SK-N-SH (cell line): ENCODE measurements around the gene PKP1. TPM values are rescaled to one million over a fixed set of nuclear protein-coding genes. Genes with fewer than 3 reads are reported as not detected.

Source experiments
- CTCF ChIP-seq: fragments of 200-600 bp; sonication (generic); IDR thresholded peaks from 2 replicates; pipeline ENCODE4 v1.6.1; 2017; ENCODE audit warnings: antibody characterized with exemption, mild to moderate bottlenecking, moderate library complexity
- ELF1 ChIP-seq: IDR thresholded peaks from 2 replicates; pipeline ENCODE4 v1.4.0; 2012
- EP300 ChIP-seq, 2 experiments: IDR thresholded peaks; 2 replicates each; pipeline versions ENCODE4 v1.4.0 to v1.6.1; 2012; ENCODE audit warnings: borderline replicate concordance in 1 of 2, low read depth in 1 of 2, low read length in 1 of 2
- EZH2phosphoT487 ChIP-seq: fragments of 200-600 bp; sonication (generic); IDR thresholded peaks from 2 replicates; pipeline ENCODE4 v1.6.1; 2017; ENCODE audit warnings: low read depth, mixed run types, mild to moderate bottlenecking, antibody characterized with exemption, moderate library complexity, borderline replicate concordance
- FOXM1 ChIP-seq: IDR thresholded peaks from 2 replicates; pipeline ENCODE4 v1.4.0; 2012; ENCODE audit warnings: low read depth, mild to moderate bottlenecking
- GABPA ChIP-seq: IDR thresholded peaks from 2 replicates; pipeline ENCODE4 v1.4.0; 2012; ENCODE audit warnings: low read depth, mild to moderate bottlenecking
- GATA2 ChIP-seq: sonication (generic); formaldehyde crosslinking; IDR thresholded peaks from 2 replicates; pipeline ENCODE4 v1.5.0; 2020; ENCODE audit warnings: mild to moderate bottlenecking, missing genetic modification reagents
- JUND ChIP-seq: IDR thresholded peaks from 2 replicates; pipeline ENCODE4 v1.4.0; 2012
- MAX ChIP-seq: IDR thresholded peaks from 2 replicates; pipeline ENCODE4 v1.4.0; 2012; ENCODE audit warnings: low read depth
- MEF2A ChIP-seq: IDR thresholded peaks from 2 replicates; pipeline ENCODE4 v1.4.0; 2012; ENCODE audit warnings: low read depth, borderline replicate concordance
- NFIC ChIP-seq: IDR thresholded peaks from 2 replicates; pipeline ENCODE4 v1.4.0; 2012; ENCODE audit warnings: borderline replicate concordance
- RAD21 ChIP-seq: IDR thresholded peaks from 2 replicates; pipeline ENCODE4 v1.6.1; 2012; ENCODE audit warnings: mild to moderate bottlenecking, low read length
- RCOR1 ChIP-seq: fragments of 150-350 bp; IDR thresholded peaks from 2 replicates; pipeline ENCODE4 v1.6.1; 2017; ENCODE audit warnings: antibody characterized with exemption, low read length
- REST ChIP-seq: IDR thresholded peaks from 2 replicates; pipeline ENCODE4 v1.6.1; 2012; ENCODE audit warnings: mild to moderate bottlenecking, low read depth, low read length, moderate library complexity
- SMC3 ChIP-seq: IDR thresholded peaks from 2 replicates; pipeline ENCODE4 v1.6.1; 2012; ENCODE audit warnings: low read depth, low read length, improper control_type of control experiment
- TAF1 ChIP-seq: IDR thresholded peaks from 2 replicates; pipeline ENCODE4 v1.6.1; 2012; ENCODE audit warnings: low read depth, mild to moderate bottlenecking, low read length, moderate library complexity, borderline replicate concordance
- TCF12 ChIP-seq: IDR thresholded peaks from 2 replicates; pipeline ENCODE4 v1.4.0; 2012
- YY1 ChIP-seq: IDR thresholded peaks from 2 replicates; pipeline ENCODE4 v1.4.0; 2012; ENCODE audit warnings: low read depth, mild to moderate bottlenecking
- ZBTB33 ChIP-seq: IDR thresholded peaks from 2 replicates; pipeline ENCODE4 v1.4.0; 2012; ENCODE audit warnings: low read depth, borderline replicate concordance
- polyA plus RNA-seq, 3 experiments: library from polyadenylated mRNA; depleted of rRNA; stranded (reverse); fragments of >200 nt; gene quantifications; 2 replicates each; pipeline ENCODE4 v1.2.3, GENCODE V29; 2012

Gene PKP1
- polyA plus RNA-seq, 1 of the 3 experiments (the other 2 are of a cell fraction), result not detected

GRCh38 chr1:201377611-201378092 is 94.3 kb downstream of the PKP1 start, which contains the start of gene TNNT2 (continued):
- TF ChIP-seq MAX (no peak), YY1 (no peak), RCOR1 (peak; percentile 77), TAF1 (no peak), GATA2 (CRISPR knock-in tag) (peak; percentile 82), MEF2A (no peak), RAD21 (no peak), SMC3 (no peak), REST (no peak), GABPA (no peak), NFIC (no peak), EZH2phosphoT487 (no peak), ZBTB33 (no peak), TCF12 (peak; percentile 27; the same call in 1 of the 2 replicates), CTCF (no peak), FOXM1 (no peak), ELF1 (no peak), JUND (no peak), EP300 (IDR thresholded peaks at IDR 0.05; ENCODE audit: borderline replicate concordance in 1 of 2, low read depth in 1 of 2, low read length in 1 of 2) (peak in 1 of 2 experiments; percentile 61; a peak in 1 of 4 replicates)
